ENCODE data around the gene PLXNB1. TPM values are rescaled to one million over a fixed set of nuclear protein-coding genes. Genes with fewer than 3 reads are reported as not detected.

PLXNB1 gene
- total RNA-seq, 1 donor from 2014 or later: 211 TPM

DNA sequence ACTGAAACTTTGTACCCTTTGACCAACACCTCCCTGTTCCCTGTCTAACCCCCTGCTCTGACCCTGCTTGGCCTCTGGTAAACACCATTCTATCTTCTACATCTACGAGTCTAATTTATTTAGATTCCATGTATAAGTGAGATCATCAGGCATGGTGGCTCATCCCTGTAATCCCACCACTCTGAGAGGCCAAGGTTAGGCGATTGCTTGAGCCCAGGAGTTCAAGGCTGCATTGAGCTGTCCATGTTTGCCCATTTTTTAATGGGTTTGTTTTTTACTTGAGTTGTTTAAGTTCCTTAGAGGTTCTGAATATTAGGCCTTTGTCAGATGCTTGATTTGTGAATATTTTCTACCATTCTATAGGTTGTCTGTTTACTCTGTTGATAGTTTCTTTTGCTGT, 40.9 kb downstream of the PLXNB1 start:
- DNase-seq (ENCODE audit: low spot score in 2 of 2, unreplicated experiment in 2 of 2): no peak
- no peak overlapping the region for H3K4me3 Mint-ChIP-seq
- H3K36me3 Mint-ChIP-seq: no peaks in the 10 kb centered on the region
- TF ChIP-seq, protein P1, sequence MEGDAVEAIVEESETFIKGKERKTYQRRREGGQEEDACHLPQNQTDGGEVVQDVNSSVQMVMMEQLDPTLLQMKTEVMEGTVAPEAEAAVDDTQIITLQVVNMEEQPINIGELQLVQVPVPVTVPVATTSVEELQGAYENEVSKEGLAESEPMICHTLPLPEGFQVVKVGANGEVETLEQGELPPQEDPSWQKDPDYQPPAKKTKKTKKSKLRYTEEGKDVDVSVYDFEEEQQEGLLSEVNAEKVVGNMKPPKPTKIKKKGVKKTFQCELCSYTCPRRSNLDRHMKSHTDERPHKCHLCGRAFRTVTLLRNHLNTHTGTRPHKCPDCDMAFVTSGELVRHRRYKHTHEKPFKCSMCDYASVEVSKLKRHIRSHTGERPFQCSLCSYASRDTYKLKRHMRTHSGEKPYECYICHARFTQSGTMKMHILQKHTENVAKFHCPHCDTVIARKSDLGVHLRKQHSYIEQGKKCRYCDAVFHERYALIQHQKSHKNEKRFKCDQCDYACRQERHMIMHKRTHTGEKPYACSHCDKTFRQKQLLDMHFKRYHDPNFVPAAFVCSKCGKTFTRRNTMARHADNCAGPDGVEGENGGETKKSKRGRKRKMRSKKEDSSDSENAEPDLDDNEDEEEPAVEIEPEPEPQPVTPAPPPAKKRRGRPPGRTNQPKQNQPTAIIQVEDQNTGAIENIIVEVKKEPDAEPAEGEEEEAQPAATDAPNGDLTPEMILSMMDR (IDR thresholded peaks at IDR 0.05; ENCODE audit: unreplicated experiment): no peak
- no peak overlapping the region for H3K27ac Mint-ChIP-seq
- H3K9me3 Mint-ChIP-seq: peaks cover 18% of the 10 kb centered on the region
- H3K4me1 Mint-ChIP-seq: no peaks in the 10 kb centered on the region
- peaks cover 23% of the 10 kb centered on the region for H3K27me3 Mint-ChIP-seq (ENCODE audit: low read depth)

DNA sequence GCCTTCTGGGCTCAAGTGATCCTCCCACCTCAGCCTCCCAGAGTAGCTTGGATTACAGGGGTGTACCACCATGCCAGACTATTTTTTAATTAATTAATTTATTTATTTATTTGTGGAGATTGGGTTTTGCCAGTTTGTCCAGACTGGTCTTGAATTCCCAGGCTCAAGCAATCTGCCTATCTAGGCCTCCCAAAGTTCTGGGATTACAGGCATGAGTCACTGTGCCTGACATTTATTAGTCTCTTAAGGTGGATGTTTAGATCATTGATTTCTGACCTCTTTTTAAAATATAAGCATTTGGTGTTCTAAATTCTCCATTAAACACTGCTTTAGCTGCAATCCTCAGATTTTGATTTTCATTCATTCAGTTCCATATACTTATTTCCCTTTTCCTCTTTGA, 42.3 kb downstream of the PLXNB1 start:
- H3K4me1 Mint-ChIP-seq: no peaks in the 10 kb centered on the region
- H3K4me3 Mint-ChIP-seq: no peak overlapping the region
- no peaks in the 10 kb centered on the region for H3K36me3 Mint-ChIP-seq

DNA sequence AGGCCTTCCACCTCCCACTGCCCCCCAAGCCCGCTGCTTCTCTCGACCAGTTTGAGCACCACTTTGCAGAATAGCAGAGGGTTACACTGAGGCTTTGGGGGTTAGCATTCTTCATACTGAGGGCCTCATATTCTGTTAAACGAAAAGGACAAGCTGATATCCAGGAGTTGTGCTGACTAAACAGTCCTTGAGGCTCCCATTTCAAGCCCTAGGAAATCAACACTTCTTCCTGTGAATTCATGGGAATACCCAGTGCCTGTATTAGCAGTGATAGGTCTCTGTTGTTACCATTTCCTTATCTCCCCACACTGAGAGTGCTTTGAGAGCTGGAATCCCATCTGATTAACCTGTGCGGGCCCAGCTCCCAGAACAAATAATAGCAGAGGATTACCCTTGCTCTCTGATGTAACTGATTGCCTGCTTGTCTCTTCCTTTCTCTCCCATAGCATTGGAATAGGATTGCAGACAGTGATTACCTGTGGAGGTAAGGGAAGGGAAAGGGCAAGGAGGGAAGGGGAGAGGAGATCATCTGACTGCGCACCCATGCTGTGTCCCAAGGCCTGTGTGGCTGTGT, 56.9 kb downstream of the PLXNB1 start:
- no peak for DNase-seq (ENCODE audit: low spot score in 2 of 2, unreplicated experiment in 2 of 2)
- no peaks in the 10 kb centered on the region for H3K36me3 Mint-ChIP-seq
- H3K27me3 Mint-ChIP-seq (ENCODE audit: low read depth): peaks cover 3% of the 10 kb centered on the region
- no peaks in the 10 kb centered on the region for H3K9me3 Mint-ChIP-seq
- H3K27ac Mint-ChIP-seq: no peak overlapping the region
- TF ChIP-seq, protein P1 (IDR thresholded peaks at IDR 0.05; ENCODE audit: unreplicated experiment): no peak
- no peak overlapping the region for H3K4me3 Mint-ChIP-seq
- peaks cover 3% of the 10 kb centered on the region for H3K4me1 Mint-ChIP-seq

More for the DNA sequence above, 42.3 kb downstream of the PLXNB1 start:
- no peak for DNase-seq (ENCODE audit: low spot score in 2 of 2, unreplicated experiment in 2 of 2)
- Mint-ChIP-seq H3K27ac (no peak overlapping the region), H3K27me3 (ENCODE audit: low read depth) (peaks cover 27% of the 10 kb centered on the region), H3K9me3 (peaks cover 17% of the 10 kb centered on the region)
- TF ChIP-seq, protein P1 (IDR thresholded peaks at IDR 0.05; ENCODE audit: unreplicated experiment): no peak

DNA sequence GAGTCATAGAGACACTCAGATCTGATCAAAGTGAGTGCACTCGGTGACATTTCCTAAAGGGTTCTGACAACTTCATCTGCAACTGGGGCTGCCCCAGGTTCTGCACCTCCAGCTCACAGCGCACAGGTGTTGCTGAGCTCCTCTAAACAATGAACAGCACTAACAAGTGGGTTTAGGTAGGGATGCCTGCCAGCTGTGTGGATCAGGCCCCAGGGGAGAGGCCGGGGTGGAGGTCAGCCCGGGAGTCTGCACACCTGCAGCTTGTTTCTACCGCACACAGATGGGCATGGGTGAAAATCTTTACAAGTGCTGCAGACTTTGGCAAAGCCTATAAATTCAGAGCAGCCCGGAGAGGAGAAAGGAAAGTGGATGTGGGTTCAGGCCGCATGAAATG, 57.5 kb downstream of the PLXNB1 start:
- Mint-ChIP-seq H3K36me3 (no peaks in the 10 kb centered on the region), H3K9me3 (no peaks in the 10 kb centered on the region), H3K4me3 (no peak overlapping the region), H3K27ac (no peak overlapping the region), H3K4me1 (peaks cover 5% of the 10 kb centered on the region), H3K27me3 (ENCODE audit: low read depth) (no peaks in the 10 kb centered on the region)
- TF ChIP-seq, protein P1 (IDR thresholded peaks at IDR 0.05; ENCODE audit: unreplicated experiment): no peak
- no peak for DNase-seq (ENCODE audit: low spot score in 2 of 2, unreplicated experiment in 2 of 2)

DNA sequence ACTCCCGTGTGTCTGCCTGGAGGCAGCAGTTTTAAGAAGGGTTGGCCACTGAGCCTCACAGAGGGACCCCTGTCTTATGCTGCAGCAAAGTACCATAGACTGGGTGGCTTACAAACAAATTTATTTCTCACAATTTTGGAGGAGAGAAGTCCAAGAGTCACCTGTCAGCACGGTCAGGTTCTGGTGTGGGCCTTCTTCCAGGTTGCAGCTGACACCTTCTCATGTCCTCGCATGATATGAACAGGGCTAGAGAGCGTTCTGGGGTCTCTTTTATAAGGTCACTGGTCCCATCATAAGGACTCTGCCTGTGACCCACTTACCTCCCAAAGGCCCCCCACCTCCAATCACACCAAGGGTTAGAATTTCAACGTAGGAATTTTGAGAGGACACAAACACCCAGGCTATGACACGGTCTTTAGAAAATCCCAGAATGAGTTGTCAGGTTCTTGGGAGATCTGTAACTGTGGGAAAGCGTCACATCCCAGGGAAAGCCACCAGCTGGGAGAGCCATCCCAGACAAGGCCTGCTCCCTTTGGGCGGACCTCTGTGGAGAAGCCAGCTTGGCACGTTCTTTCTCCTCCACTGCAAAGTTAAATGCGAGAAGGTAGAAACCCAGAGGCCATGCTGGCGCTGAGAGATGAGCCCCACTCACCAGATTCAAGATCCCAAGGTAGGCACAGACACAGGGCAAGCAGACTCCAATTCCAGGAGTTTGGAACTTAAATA, 58.1 kb downstream of the PLXNB1 start, which contains the start of gene FBXW12:
Gene FBXW12 (plus strand): TSS at position 569 of the 726 bp plus-strand sequence. CDS start 549 bp downstream, outside the sequence.
- no peaks in the 10 kb centered on the region for H3K27me3 Mint-ChIP-seq (ENCODE audit: low read depth)
- H3K27ac Mint-ChIP-seq: no peak within 1 kb of the TSS
- no peaks in the 10 kb centered on the region for H3K9me3 Mint-ChIP-seq
- no peak for DNase-seq (ENCODE audit: low spot score in 2 of 2, unreplicated experiment in 2 of 2)
- TF ChIP-seq, protein P1 (IDR thresholded peaks at IDR 0.05; ENCODE audit: unreplicated experiment): no peak
- H3K4me1 Mint-ChIP-seq: peaks cover 9% of the 10 kb centered on the region
- H3K36me3 Mint-ChIP-seq: no peaks in the 10 kb centered on the region
- H3K4me3 Mint-ChIP-seq: no peak within 1 kb of the TSS
